Measurements from ENCODE around the gene EXOSC3. TPM values are rescaled to one million over a fixed set of nuclear protein-coding genes. Genes with fewer than 3 reads are reported as not detected.

The EXOSC3 gene
- total and polyA plus RNA-seq, 9 of the 15 experiments (the other 6 are each of a cell fraction or from before 2014, with no cell fraction given) = 18.5 to 266 (median 114) TPM

- TF ChIP-seq ZBTB40 (IDR thresholded peaks at IDR 0.05) = peak; percentile 82
- TF ChIP-seq ZBTB40 (CRISPR knock-in tag; IDR thresholded peaks at IDR 0.05) = no peak
- TF ChIP-seq, protein P1, sequence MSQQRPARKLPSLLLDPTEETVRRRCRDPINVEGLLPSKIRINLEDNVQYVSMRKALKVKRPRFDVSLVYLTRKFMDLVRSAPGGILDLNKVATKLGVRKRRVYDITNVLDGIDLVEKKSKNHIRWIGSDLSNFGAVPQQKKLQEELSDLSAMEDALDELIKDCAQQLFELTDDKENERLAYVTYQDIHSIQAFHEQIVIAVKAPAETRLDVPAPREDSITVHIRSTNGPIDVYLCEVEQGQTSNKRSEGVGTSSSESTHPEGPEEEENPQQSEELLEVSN (IDR thresholded peaks at IDR 0.05; ENCODE audit: borderline replicate concordance in 1 of 2, extremely low read depth in 1 of 2, insufficient read depth in 1 of 2, insufficient read length in 1 of 2, low read depth in 1 of 2, low read length in 1 of 2, poor library complexity in 1 of 2, severe bottlenecking in 1 of 2) = peak in 1 of 2 experiments; percentile 24
- no peak for TF ChIP-seq CBFA2T2 (conservative IDR thresholded peaks at IDR 0.05)
- 0 out of 2 replicates have a peak, but pooled peaks have one; percentile 53 for TF ChIP-seq GTF2E2 (tag; IDR thresholded peaks at IDR 0.05)
- no peak for TF ChIP-seq HSF4 (CRISPR knock-in tag; IDR thresholded peaks at IDR 0.05; ENCODE audit: borderline replicate concordance)
- TF ChIP-seq, protein P2, sequence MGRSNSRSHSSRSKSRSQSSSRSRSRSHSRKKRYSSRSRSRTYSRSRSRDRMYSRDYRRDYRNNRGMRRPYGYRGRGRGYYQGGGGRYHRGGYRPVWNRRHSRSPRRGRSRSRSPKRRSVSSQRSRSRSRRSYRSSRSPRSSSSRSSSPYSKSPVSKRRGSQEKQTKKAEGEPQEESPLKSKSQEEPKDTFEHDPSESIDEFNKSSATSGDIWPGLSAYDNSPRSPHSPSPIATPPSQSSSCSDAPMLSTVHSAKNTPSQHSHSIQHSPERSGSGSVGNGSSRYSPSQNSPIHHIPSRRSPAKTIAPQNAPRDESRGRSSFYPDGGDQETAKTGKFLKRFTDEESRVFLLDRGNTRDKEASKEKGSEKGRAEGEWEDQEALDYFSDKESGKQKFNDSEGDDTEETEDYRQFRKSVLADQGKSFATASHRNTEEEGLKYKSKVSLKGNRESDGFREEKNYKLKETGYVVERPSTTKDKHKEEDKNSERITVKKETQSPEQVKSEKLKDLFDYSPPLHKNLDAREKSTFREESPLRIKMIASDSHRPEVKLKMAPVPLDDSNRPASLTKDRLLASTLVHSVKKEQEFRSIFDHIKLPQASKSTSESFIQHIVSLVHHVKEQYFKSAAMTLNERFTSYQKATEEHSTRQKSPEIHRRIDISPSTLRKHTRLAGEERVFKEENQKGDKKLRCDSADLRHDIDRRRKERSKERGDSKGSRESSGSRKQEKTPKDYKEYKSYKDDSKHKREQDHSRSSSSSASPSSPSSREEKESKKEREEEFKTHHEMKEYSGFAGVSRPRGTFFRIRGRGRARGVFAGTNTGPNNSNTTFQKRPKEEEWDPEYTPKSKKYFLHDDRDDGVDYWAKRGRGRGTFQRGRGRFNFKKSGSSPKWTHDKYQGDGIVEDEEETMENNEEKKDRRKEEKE (IDR thresholded peaks at IDR 0.05; ENCODE audit: borderline replicate concordance in 1 of 2, control insufficient read depth in 1 of 2, low read depth in 2 of 2, low read length in 1 of 2) = no peak
- peak; percentile 57 for TF ChIP-seq TAF1 (IDR thresholded peaks at IDR 0.05; ENCODE audit: control insufficient read depth, extremely low read depth, insufficient read depth, low read length, severe bottlenecking)
- TF ChIP-seq NFE2L1 (tag; IDR thresholded peaks at IDR 0.05; ENCODE audit: borderline replicate concordance, low read depth) = no peak
- no peak for TF ChIP-seq ZBED1 (IDR thresholded peaks at IDR 0.05)
- no peak for TF ChIP-seq RBM39 (optimal IDR thresholded peaks at IDR 0.05; ENCODE audit: low read depth, low read length)
- TF ChIP-seq ZNF140 (CRISPR knock-in tag; IDR thresholded peaks at IDR 0.05) = no peak
Measured at GRCh38 chr9:37753489-37754190, 31.2 kb downstream of the EXOSC3 start, which contains the start of gene TRMT10B (continued).

Measured in K562 (cell line).